Suprapubic skin (tissue), 4 donors: ENCODE data around the gene DMRT2.

ENCODE experiments used
- POLR2A ChIP-seq, 2 donors: fragments of 450-650 bp; IDR thresholded peaks; one replicate each; pipeline ENCODE4 v1.6.1; 2017; ENCODE audit warnings: antibody characterized with exemption in 2 of 2, mild to moderate bottlenecking in 2 of 2, moderate library complexity in 2 of 2
- POLR2AphosphoS5 ChIP-seq, 3 donors: sonication (generic); formaldehyde crosslinking; IDR thresholded peaks; one replicate each; pipeline ENCODE4 v1.6.1; 2017; ENCODE audit warnings: antibody characterized with exemption in 3 of 3
- TF ChIP-seq, protein P1 (sequence below), 2 donors: fragments of 200-600 bp in 1 of 2; fragments of 450-650 bp in 1 of 2; sonication (generic) in 1 of 2; IDR thresholded peaks; one replicate each; pipeline ENCODE4 v1.5.1; 2016 to 2019; ENCODE audit warnings: antibody characterized with exemption in 2 of 2, mild to moderate bottlenecking in 1 of 2, moderate library complexity in 1 of 2

DNA sequence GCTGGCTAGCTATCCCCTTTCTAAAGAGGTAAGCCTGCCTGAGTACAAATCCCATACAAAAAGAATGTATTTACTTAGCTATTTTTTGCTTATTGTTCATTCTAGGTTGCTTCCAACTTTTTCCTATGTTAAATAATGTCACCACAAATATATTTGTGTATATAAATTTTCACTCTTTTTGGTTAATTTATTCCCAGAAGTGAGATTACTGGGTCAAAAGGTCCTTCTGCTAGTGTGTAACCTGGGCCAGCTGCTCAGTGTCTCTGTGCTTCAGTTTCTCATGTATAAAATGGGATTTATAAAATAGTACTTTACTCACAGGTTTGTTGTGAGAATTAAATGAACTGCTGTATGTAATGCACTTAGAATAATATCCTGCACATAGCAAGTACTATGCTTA is 23.9 kb upstream of the DMRT2 start:
- TF ChIP-seq, protein P1, sequence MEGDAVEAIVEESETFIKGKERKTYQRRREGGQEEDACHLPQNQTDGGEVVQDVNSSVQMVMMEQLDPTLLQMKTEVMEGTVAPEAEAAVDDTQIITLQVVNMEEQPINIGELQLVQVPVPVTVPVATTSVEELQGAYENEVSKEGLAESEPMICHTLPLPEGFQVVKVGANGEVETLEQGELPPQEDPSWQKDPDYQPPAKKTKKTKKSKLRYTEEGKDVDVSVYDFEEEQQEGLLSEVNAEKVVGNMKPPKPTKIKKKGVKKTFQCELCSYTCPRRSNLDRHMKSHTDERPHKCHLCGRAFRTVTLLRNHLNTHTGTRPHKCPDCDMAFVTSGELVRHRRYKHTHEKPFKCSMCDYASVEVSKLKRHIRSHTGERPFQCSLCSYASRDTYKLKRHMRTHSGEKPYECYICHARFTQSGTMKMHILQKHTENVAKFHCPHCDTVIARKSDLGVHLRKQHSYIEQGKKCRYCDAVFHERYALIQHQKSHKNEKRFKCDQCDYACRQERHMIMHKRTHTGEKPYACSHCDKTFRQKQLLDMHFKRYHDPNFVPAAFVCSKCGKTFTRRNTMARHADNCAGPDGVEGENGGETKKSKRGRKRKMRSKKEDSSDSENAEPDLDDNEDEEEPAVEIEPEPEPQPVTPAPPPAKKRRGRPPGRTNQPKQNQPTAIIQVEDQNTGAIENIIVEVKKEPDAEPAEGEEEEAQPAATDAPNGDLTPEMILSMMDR (IDR thresholded peaks at IDR 0.05): no peak
- TF ChIP-seq POLR2A (IDR thresholded peaks at IDR 0.05) (no peak), POLR2AphosphoS5 (IDR thresholded peaks at IDR 0.05) (no peak)
